ENCODE data around the gene C17orf50.

- TF ChIP-seq CTCF (IDR thresholded peaks at IDR 0.05) (no peak), POLR2A (IDR thresholded peaks at IDR 0.05) (no peak)
Measured at GRCh38 chr17:35766489-35766877, 5.8 kb downstream of the C17orf50 start.
